COLO829 (cell line): ENCODE data around the gene CCDC146.

ENCODE experiments used
- DNase-seq: peaks from one replicate; pipeline ENCODE4 v3.0.0; 2012; ENCODE audit warnings: low spot score

The CCDC146 gene

GRCh38 chr7:77284005-77284404 is 161.6 kb downstream of the CCDC146 start:
- no peak for DNase-seq

DNA sequence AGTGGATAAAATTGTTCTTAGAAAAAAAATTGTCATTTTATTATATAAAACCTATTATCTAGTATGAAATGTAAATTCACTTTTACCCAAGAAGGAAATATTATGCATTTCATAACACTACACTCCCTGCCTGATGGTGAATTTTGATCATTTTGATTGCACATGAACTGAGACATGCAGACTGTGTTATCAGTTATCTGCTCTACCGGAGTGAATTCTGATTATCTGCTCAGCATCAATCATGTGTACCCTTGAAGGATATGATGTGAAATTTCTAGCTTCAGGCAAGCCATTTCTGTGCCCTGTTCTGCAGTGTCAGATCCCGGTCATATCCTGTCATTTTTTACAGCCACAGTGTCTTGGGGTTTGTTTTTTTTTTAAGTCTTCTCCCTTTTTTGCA is 162.2 kb downstream of the CCDC146 start:
- DNase-seq, result no peak

DNA sequence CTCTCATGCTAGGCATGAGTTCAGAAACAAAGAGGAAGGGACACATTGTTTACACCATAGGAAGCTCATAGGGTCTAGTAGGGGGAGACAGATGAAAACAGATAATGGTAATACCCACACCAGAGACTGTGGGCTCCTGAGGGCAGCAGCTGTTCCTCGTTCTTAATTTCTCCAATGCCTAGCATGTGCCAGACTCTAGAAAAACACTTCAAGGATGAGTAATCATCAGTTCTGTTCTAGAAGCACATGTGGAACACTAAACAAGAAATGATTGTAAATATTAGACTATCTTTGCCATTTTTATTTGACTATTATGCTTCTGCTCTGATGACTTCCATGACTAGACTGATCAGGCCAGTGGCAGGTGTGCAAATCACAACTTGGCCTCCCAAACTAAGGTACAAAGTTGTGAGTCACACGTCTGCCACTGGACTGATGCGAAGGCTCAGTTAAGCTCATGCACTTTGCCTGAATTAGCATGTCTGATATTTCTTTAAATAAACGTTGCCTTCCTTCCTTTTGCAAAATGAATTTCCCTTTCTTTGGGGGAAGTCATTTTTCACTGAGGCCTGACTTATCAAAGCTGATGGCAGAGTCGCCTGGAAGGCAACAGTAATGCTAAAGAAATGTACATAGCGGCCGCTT is 166.4 kb downstream of the CCDC146 start:
- no peak for DNase-seq

DNA sequence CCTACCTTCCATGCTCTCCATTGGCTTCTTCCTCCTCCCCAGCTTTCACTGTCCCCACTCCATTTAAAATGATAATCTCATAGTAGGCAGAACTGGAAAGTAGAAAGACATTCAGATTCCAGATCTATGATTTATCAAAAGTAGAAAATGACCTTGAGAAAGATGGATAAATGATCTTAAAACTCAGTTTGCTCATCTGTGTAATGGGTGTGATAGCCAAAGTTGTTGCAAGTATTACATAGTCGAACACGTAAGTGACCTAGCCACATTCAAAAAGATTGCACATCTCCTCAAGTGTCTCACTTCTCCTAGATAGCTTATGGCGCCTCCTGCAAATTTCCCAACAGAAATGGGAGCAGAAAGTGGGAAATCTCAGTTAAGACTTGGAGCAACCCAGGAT is 167.0 kb downstream of the CCDC146 start:
- DNase-seq, result no peak

DNA sequence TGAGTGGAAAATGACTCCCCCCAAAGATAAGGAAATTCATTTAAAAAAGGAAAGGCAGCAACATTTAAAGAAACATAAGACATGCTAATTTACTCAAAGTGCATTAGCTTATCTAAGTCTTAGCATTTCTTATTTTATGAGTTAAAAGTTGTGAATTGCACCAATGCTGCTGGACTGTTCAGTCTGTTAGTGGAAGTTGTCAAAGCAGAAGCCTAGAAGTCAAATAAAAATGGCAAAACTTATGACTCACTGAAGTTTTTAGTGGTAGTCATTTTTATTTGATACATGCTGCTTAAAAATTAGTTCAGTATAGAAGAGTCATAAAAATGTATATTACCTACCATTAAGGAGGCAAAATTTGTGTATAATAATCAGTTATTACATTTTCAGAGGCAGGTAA is 168.0 kb downstream of the CCDC146 start:
- no peak for DNase-seq

DNA sequence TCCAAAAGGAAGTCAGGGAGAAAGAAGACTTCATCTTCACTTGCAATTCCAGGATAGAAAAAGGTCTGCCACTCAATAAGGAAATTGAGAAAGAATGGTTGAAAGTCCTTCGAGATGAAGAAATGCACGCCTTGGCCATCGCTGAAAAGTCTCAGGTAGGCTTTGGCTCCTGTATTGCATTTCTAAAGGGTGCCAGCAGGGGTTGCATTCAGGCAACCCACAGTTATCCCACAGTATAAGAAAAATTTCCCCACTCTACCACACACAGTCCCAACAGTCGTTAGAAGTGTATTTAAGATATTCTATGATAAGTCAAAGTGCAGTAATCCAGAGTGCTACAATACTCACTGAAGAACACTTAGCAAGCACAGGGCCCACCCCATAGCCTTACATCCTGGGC is 170.6 kb downstream of the CCDC146 start:
- no peak for DNase-seq

DNA sequence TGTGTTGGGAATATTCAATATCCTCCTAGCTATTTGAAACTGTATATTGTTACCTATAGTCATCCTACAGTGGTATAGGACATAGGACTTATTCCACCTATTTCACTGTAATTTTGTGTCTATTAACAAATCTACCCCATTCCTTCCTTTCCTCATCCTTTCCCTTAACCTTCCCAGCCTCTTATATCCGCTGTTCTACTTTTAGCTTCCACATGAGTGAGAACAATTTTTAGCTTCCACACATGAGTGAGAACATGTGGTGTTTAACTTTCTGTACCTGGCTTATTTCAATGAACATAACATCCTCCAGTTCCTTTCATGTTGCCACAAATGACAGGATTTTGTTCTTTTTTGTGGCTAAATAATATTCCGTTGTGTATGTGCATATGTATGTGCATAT is 173.1 kb downstream of the CCDC146 start:
- DNase-seq, result no peak

DNA sequence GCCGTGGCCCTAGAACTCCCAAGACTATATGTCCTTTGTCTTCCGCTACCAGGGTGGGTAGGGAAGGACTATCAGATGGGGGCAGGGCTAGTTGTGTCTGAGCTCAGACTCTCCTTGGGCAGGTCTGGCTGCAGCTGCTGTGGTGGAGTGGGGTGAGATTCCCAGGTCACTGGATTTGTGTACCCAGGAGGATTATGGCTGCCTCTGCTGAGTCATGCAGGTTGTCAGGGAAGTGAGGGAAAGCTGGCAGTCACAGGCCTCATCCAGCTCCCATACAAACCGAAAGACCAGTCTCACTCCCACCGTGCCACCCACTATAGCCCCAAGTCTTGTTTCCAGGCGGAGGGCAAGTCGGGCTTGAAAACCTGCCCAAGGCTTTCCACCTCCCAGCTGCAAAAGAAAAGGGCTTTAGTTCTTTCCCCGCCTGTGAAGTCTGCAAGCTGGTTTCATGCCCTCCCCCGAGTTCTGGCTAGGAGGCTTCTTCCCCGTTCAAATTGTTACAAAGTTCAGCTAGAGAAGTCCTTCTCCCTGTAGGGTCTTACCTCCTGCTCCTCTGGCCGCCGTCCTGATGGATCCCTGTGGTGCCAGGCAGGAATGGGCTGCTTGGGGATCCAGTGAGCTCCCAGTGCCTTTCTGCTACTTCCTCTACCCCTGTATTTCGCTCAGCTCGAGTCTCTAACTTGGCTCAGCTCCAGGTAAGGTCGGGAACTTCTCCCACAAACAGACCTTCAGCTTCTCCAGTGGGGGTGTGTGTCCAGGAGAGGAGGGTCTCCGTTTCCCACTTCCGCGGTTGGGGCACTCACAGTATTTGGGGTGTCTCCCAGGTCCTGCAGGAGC is 184.0 kb downstream of the CCDC146 start:
- DNase-seq, result no peak

DNA sequence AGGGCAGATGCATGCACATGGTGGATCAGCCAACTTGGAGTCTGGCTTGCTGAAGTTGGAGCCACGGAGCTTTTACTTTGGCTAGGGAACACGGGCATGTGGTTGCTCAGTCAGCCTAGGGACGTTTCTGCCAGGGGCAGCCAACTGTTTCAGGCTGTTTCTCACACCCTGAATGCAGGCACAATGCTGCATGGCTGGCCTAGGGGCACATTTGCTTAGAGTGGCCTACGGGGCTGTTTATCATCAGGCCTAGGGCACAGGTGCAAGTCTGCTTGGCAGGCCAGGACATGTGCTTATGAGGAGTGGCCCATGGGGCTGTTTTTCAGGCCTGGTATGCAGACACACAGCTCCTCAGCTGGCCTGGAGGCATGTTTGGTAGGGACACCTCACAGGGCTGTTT is 186.4 kb downstream of the CCDC146 start:
- DNase-seq, result no peak

- DNase-seq, result no peak
Observed at GRCh38 chr7:77309714-77310220, 187.4 kb downstream of the CCDC146 start.

GRCh38 chr7:77310982-77311381 is 188.6 kb downstream of the CCDC146 start:
- no peak for DNase-seq

- no peak for DNase-seq
Observed at GRCh38 chr7:77313085-77313484, 190.7 kb downstream of the CCDC146 start.

DNA sequence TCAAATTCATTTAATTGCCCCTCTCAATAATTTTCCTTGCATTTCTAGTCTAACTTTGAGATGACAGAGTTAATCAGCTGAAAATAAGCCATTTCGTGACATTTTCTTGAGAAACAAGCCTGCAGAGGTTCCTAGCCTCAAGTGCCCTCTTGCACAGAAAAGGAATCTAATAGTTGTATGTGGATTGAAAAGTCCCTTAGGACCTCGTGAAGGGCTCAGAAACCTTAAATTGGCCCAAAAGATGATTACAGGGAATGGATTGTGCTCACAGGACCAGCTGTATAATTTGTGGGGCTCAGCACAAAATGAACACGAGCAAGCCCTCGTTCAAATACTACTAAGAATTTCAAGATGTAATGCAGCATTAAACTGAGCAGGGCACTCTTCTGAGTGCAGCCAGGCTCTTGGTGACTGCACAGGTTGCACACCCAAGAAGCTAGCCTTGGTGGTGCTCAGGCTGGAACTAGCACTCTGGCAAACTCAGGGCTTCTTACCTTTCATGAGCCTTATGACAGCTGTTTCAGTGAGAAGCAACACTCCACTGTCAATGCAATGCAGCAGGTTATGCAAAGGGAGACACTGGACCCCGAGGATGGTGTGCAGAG is 191.6 kb downstream of the CCDC146 start:
- no peak for DNase-seq

DNA sequence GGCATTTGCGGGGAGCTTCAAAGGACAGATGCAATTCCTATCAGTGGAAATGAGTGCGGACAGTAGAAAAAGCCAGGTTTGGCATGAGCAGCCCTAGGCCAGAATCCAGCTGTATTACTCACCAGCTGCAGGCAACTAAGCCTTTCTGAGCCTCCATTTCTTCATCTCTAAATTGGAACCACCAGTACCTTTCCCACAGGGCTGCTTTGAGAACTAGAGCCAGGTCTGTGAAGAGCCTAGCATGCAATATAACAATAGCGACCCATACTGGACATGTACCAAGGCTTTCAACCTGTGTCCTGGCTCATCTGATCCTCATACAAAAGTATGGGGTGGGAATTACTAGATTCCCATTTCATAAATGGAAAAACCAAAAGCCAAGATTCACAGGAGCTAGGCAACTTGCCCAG is 192.8 kb downstream of the CCDC146 start:
- no peak for DNase-seq

DNA sequence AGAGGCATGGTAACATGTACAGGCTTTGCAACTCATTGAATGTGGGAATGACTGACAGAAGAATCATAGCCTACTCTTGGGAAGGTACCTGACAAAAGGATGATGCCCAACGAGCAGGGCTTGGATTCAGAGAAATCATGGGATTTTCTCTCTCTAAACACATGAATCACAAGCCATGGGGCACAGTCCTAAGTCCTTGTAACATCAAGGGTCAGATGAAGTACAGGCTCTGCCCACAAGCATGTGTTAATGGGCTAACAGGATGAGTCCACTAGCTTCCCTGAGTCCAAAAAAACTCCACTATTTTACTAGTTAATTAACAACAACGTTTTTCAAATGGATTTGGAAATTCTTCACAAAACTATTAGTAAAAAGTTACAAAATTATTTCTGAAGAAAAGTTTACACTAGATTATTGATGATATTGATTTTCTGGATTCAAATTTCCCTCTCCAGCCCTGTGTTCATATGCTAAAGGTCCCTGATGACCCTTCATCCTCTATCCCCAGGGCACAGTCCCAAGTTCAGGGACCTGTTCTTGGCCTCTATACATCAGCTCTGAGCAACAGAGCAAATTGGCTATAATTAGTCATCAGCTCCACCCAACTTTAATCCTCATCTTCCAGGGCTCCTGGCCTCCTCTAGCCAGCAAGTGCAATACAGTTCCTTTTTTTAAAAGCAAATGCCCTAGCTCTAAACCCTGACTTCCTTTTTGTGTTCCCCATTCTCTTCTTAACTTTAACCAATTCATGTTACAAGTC is 194.0 kb downstream of the CCDC146 start:
- DNase-seq, result no peak

DNA sequence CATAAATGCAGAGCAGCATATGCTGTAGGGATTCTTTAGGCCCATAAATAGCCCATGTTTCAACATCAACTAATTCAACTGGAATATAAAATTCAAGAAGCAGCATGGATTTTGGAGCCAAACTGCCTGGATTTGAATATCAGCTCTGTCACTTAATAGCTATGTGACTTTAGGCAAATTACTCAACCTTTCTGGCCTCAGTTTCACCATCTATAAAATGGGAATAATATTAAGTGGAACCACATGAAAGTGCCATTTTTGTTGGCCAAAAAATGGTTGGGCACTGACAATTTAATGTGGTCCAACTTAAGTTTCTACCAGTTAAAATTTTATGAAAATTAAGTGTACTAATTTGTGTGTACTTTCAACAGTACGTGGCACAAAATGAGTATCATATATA is 195.6 kb downstream of the CCDC146 start:
- DNase-seq, result no peak

GRCh38 chr7:77320137-77320536 is 197.7 kb downstream of the CCDC146 start:
- DNase-seq, result no peak

GRCh38 chr7:77320714-77321113 is 198.3 kb downstream of the CCDC146 start:
- DNase-seq, result no peak

DNA sequence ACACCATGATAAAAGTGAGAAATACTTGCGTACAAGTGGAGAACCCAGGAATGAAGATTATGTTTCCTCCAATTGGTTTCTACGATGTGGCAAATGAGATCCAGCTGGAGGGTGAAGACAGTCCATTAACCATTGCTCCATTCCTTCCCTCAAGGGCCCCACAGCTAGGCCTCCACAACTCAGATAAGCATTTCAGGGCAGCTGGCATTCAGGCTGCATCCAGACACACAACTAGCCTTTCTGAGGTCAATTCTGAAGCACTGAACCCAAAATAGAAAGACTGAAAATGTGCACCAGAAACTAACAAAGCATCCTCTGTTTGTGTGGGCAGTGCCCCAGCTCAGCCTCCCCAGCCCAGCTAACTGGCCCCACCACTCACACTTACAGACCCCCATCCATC is 198.9 kb downstream of the CCDC146 start:
- DNase-seq, result no peak

DNA sequence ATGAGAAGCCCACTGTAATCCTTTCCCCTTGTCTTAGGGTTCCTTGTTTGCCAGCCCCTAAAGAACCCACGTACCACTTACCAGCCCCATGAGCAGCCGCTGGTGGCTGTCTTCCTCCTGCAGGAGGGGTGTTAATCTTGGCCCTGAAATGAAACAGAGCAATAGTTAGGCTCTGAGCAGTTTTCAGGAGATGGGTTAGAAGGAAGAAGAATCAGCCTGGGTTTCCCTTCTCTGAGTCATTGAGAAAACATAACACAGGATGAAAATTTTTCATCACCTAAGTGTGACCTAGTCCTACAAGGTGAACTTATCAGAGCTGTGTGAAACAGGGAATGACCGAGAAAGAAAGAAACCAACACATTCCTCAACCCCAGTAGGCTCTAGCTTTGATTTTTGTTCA is 203.7 kb downstream of the CCDC146 start:
- DNase-seq, result no peak

DNA sequence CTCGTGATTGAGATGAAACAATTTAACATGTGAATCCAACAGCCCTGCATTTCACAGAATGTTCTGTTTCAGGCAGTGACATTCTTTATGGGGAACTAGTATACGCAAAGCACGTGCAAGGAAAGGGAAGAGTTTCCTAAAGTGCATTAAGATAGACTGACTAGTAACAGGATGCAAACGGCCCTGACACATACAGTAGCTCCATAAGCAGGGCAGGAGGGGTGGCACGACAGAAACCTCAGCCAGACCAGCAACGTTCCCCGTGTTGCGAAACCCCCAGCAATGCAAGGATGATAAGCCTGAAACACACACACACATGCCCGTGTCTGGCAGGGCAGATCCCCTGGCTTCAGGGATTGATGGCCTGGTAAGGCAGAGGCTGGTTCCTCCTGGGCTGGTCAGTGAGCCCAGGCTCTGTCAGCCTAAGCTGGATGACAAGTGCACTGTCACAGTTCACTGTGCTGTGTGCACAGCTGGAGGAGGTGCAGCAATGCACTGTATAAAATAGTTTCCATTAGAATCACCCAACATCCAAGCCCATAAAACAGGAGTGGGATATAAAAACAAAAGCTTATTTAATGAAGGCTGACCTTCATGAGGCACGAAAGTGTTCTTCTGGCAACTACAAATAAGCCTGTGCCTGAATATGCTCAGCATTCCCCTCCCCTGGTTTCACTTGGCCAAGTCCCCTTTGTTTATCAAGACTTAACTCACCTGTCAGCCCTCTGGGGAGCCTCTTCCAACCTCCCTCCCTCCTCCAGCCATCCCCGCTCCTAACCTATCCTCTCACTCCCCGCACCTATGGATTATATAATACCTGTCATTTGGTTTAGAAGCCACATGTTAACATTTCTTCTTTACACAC is 204.9 kb downstream of the CCDC146 start:
- no peak for DNase-seq
